Neuron (in vitro differentiated cells): ENCODE data around the gene MYO3B.

Experiments
- H2AFZ ChIP-seq: one replicate; pipeline ENCODE4 v1.6.1; 2013; ENCODE audit warnings: low read depth, mild to moderate bottlenecking, inconsistent platforms, low read length, moderate library complexity
- H3K27me3 ChIP-seq: one replicate; pipeline ENCODE4 v1.6.1; 2013; ENCODE audit warnings: low read length; ENCODE audit not compliant: insufficient read depth
- H3K36me3 ChIP-seq: one replicate; pipeline ENCODE4 v1.6.1; 2013; ENCODE audit warnings: low read length; ENCODE audit not compliant: insufficient read depth
- H3K4me1 ChIP-seq: one replicate; pipeline ENCODE4 v1.6.1; 2013; ENCODE audit warnings: low read length; ENCODE audit not compliant: insufficient read depth
- H3K4me3 ChIP-seq: 2 replicates; pipeline ENCODE4 v1.5.1; 2013; ENCODE audit warnings: mild to moderate bottlenecking, low read length, moderate library complexity
- H3K9me3 ChIP-seq: one replicate; pipeline ENCODE4 v1.6.1; 2013; ENCODE audit warnings: low read length

The MYO3B gene, protein sequence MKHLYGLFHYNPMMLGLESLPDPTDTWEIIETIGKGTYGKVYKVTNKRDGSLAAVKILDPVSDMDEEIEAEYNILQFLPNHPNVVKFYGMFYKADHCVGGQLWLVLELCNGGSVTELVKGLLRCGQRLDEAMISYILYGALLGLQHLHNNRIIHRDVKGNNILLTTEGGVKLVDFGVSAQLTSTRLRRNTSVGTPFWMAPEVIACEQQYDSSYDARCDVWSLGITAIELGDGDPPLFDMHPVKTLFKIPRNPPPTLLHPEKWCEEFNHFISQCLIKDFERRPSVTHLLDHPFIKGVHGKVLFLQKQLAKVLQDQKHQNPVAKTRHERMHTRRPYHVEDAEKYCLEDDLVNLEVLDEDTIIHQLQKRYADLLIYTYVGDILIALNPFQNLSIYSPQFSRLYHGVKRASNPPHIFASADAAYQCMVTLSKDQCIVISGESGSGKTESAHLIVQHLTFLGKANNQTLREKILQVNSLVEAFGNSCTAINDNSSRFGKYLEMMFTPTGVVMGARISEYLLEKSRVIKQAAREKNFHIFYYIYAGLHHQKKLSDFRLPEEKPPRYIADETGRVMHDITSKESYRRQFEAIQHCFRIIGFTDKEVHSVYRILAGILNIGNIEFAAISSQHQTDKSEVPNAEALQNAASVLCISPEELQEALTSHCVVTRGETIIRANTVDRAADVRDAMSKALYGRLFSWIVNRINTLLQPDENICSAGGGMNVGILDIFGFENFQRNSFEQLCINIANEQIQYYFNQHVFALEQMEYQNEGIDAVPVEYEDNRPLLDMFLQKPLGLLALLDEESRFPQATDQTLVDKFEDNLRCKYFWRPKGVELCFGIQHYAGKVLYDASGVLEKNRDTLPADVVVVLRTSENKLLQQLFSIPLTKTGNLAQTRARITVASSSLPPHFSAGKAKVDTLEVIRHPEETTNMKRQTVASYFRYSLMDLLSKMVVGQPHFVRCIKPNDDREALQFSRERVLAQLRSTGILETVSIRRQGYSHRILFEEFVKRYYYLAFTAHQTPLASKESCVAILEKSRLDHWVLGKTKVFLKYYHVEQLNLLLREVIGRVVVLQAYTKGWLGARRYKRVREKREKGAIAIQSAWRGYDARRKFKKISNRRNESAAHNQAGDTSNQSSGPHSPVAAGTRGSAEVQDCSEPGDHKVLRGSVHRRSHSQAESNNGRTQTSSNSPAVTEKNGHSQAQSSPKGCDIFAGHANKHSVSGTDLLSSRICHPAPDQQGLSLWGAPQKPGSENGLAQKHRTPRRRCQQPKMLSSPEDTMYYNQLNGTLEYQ (N-terminal part only)

DNA sequence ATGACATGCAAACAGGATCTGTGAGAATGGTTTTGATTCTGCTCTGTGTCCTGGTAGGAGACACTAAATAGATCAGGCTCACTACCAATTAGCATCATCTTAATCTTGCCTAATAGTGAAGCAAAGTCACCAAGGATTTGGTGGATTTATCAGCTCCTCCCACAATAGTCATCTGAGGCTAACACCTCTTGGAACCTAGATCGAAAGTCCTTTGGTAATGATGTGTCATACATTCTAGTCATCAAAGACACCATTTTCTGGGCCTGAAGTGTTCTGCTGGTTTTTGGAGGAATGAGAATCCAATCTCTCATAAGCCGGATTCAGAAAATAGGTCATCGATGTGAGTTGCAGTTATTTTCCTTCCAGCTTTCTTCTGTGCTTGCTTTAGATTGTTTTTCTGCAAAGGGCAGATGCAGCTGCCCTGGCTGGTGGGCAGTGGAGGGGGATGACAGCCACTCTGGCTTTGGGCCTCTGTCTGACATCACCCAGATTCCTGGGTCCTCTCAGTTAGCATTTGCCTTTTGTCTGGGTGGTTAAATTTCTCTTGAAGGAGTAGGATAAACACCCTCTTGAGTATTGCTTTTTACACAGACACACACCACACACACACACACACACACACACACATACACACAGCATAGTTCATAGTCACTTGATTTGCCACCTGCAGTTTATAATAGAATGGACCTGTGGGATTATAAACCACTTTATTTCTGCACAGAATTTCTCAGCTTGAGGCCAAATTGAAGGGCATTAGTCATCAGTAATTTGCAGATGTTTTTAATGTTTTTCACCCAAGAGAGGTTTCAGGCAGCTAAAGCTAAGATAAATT lies at the start of gene MYO3B:
MYO3B (plus strand) TSS at position 198 of the 832 bp plus-strand sequence; CDS start at position 339, 141 bp downstream.
- no peaks in the 10 kb centered on the region for H3K9me3 ChIP-seq
- no peak within 1 kb of the TSS for H2AFZ ChIP-seq
- no peaks in the 10 kb centered on the region for H3K36me3 ChIP-seq
- H3K27me3 ChIP-seq: no peaks in the 10 kb centered on the region
- H3K4me1 ChIP-seq: no peaks in the 10 kb centered on the region
- no peak within 1 kb of the TSS for H3K4me3 ChIP-seq

GRCh38 chr2:170139276-170139967 lies 38.5 kb upstream of the MYO3B start:
- Histone ChIP-seq H2AFZ (no peak overlapping the region), H3K27me3 (peaks cover 6% of the 10 kb centered on the region), H3K36me3 (no peaks in the 10 kb centered on the region), H3K4me3 (no peak overlapping the region), H3K9me3 (no peaks in the 10 kb centered on the region), H3K4me1 (no peaks in the 10 kb centered on the region)

DNA sequence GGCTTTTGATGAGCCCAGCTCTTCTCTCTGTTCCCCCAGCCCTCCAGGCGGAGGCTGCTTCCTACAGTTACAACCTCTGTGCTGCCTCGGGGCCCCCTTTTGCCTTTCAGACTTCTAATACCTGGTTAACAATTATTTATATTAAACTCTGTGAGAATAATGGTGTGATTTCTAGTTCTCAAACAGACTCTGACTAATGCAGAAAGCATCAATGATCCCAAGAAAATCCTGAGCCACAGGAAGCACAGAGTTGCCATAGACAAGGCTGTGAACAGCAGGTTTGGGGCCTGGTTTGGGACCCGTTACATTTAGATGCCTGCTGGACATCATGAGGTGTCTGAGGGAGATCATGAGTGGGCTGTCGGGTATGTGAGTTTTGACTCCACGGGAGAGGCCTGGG lies 37.4 kb upstream of the MYO3B start:
- Histone ChIP-seq H3K27me3 (peaks cover 6% of the 10 kb centered on the region), H3K4me1 (no peaks in the 10 kb centered on the region), H3K4me3 (no peak overlapping the region), H3K9me3 (no peaks in the 10 kb centered on the region), H2AFZ (no peak overlapping the region), H3K36me3 (no peaks in the 10 kb centered on the region)

GRCh38 chr2:170141865-170142264 lies 36.1 kb upstream of the MYO3B start:
- Histone ChIP-seq H3K4me3 (no peak overlapping the region), H3K9me3 (no peaks in the 10 kb centered on the region), H3K27me3 (peaks cover 6% of the 10 kb centered on the region), H3K4me1 (no peaks in the 10 kb centered on the region), H3K36me3 (no peaks in the 10 kb centered on the region), H2AFZ (no peak overlapping the region)

DNA sequence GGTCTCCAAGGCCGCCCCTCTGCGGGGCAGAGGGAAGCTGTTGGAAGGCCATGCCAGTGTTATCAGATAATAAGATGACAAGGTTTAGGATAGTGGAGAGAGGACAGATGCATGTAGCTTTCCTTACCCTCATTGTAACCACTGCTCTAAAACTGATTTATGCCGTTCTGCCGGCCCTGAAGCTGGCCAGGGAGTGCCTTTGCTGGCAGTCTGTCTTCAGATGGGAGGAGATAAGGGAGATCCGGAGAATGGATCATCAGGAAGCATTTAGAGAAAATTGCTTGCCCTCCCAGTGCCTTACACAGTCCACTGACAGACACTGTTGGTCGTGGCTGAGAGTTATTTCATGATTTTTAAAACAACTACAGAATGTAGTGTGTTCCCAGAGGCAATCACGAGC lies 35.4 kb upstream of the MYO3B start:
- H3K36me3 ChIP-seq: no peaks in the 10 kb centered on the region
- no peak overlapping the region for H3K4me3 ChIP-seq
- peaks cover 6% of the 10 kb centered on the region for H3K27me3 ChIP-seq
- H3K9me3 ChIP-seq: no peaks in the 10 kb centered on the region
- H3K4me1 ChIP-seq: no peaks in the 10 kb centered on the region
- no peak overlapping the region for H2AFZ ChIP-seq

GRCh38 chr2:170143045-170143717 lies 34.8 kb upstream of the MYO3B start:
- no peak overlapping the region for H3K4me3 ChIP-seq

DNA sequence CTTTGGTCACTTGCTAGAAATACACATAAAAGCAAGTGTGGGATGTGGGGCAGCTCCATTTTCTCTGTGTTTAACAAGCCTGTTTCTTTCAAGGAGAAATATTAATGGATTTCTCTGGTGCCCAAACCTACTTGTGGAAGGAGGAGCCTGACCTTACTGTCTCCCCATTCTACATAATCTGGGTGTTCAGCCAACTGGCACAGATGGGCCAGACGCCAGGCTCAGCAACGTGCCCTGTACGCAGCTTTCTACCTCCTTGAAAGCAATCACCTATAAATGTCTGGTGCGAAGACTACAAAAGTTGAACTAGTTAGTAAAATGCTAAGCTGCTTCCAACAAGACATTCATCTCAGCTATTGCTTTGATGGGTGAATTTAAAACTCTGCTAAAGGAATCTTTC lies 33.2 kb upstream of the MYO3B start:
- Histone ChIP-seq H3K27me3 (peaks cover 6% of the 10 kb centered on the region), H3K9me3 (no peaks in the 10 kb centered on the region), H3K36me3 (no peaks in the 10 kb centered on the region), H3K4me3 (no peak overlapping the region), H2AFZ (no peak overlapping the region), H3K4me1 (no peaks in the 10 kb centered on the region)

More at GRCh38 chr2:170143045-170143717, 34.8 kb upstream of the MYO3B start:
- Histone ChIP-seq H3K4me1 (no peaks in the 10 kb centered on the region), H3K27me3 (peaks cover 6% of the 10 kb centered on the region), H3K9me3 (no peaks in the 10 kb centered on the region), H2AFZ (no peak overlapping the region), H3K36me3 (no peaks in the 10 kb centered on the region)

DNA sequence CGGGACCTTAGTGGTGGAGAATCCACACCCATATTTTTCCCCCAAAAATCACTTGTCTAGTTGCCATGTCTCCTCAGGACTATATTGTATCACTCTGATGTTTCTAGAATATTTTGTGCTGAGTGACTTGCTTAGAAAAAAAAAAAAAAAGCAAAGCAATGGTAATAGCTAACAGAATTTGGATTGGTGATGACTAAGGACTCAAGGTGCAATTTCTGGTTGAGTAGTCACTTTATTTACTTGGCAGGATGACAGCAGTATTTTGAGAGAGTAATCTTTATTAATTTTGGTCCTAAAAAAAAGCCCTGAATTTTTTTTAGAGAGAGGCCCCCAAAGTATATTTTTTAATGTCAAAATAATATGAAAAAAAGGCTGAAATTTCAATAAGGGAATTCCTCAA lies 32.8 kb upstream of the MYO3B start:
- Histone ChIP-seq H2AFZ (no peak overlapping the region), H3K36me3 (no peaks in the 10 kb centered on the region), H3K27me3 (peaks cover 5% of the 10 kb centered on the region), H3K4me3 (no peak overlapping the region), H3K9me3 (no peaks in the 10 kb centered on the region), H3K4me1 (no peaks in the 10 kb centered on the region)

GRCh38 chr2:170145675-170146432 lies 32.1 kb upstream of the MYO3B start:
- Histone ChIP-seq H3K4me3 (no peak overlapping the region), H2AFZ (no peak overlapping the region), H3K4me1 (no peaks in the 10 kb centered on the region), H3K27me3 (peaks cover 3% of the 10 kb centered on the region), H3K36me3 (no peaks in the 10 kb centered on the region), H3K9me3 (no peaks in the 10 kb centered on the region)

DNA sequence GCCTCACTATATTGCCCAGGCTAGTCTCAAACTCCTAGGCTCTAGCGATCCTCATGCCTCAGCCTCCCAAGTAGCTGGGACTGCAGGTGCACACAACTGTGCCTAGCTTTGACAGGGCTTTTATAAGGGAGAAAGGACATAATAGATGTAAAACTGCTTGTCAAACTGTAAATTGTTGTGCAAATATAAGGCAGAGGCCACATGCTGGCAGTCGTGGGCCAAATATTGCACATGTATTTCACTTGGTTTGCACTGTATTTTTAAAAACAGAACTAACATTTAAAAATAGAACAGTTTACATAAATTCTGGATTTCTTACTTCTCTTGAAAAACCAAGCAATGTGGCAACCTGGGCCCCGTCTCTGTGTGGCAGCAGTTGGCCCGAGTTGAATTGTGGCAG lies 31.2 kb upstream of the MYO3B start:
- H3K27me3 ChIP-seq: peaks cover 3% of the 10 kb centered on the region
- no peaks in the 10 kb centered on the region for H3K4me1 ChIP-seq
- H3K9me3 ChIP-seq: no peaks in the 10 kb centered on the region
- no peak overlapping the region for H2AFZ ChIP-seq
- no peaks in the 10 kb centered on the region for H3K36me3 ChIP-seq
- H3K4me3 ChIP-seq: no peak overlapping the region

DNA sequence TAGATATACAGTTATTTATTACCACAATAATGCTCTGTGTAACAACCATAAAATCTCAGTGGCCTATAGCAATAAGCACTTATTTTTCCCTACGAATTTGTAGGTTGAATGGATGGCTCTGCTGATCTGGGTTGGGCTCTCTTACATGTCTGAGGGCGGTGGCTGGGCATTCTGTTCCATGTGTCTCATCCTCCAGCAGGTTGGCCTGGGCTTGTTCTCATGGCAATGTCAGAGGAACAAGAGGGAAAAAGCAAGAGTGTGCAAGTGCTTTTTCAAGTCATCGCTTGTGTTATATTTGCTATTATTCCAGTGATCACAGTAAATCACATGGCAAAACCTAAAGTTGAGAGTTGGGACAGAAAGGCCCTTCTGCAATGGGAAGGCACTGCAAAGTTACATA lies 30.4 kb upstream of the MYO3B start:
- H3K4me3 ChIP-seq: no peak overlapping the region
- peaks cover 2% of the 10 kb centered on the region for H3K9me3 ChIP-seq
- H3K36me3 ChIP-seq: no peaks in the 10 kb centered on the region
- peaks cover 3% of the 10 kb centered on the region for H3K27me3 ChIP-seq
- H2AFZ ChIP-seq: no peak overlapping the region
- no peaks in the 10 kb centered on the region for H3K4me1 ChIP-seq
